Erythroblast (primary cell): Measurements from ENCODE around the gene FAIM2.

Experiments
- GATA1 ChIP-seq: IDR thresholded peaks from 2 replicates; pipeline ENCODE4 v1.6.1; 2011; ENCODE audit warnings: low read depth, mild to moderate bottlenecking, control low read depth, low read length, moderate library complexity
- POLR2A ChIP-seq: IDR thresholded peaks from 2 replicates; pipeline ENCODE4 v1.6.1; 2011; ENCODE audit warnings: mild to moderate bottlenecking, low read length

DNA sequence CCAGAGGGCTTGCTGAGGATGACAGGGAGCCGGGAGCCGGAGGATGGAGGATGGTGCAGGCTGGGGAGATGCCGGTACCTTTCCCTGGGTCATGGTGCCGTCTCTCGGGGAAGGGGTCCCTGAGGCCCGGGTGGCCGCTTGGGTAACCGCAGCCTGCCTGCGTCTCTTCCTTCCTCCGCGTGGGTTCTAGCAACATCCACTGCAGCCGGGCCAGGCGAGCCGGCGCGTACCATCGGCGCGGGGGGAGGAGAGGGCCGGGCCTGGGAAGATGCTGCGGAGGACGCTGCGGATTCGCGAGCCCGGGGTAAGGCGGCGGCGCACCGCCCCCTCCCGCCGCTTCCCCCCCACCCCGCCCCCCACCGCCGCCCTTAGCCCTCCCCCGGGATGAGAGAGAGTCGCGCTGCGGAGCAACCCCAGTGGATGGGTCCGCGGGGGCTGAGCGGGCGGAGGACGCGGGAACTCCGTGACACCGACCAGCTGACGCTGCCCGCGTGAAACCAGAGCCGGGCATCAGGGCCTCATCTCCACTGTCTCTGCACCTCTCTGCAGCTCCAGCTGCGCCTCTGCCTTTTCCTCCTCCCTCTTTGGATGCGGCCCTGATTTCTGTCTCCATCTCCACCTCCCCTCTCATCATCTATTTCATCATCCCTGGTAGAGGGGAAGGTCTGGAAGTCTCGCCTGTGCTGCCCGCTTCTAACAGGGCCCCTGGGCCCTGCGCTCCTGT lies at the start of gene FAIM2:
- no peak for TF ChIP-seq POLR2A
- no peak for TF ChIP-seq GATA1
